NCI-H2196 treated with DMSO at 0.1 percent for 48 hours (cell line): ENCODE results near the gene ONECUT3.
"Not testable (repeated sequence)": the region's sequence is repeated elsewhere in the genome, so short reads cannot be mapped to it uniquely, and the experiment has no call there.

Experiments
- DNase-seq: peaks from one replicate; lab custom pipeline; 2025; ENCODE audit not compliant: unreplicated experiment; lab: John Stamatoyannopoulos, UW

ONECUT3 gene

GRCh38 chr19:1790054-1790792 is 36.9 kb downstream of the ONECUT3 start:
- no peak for DNase-seq

- no peak for DNase-seq
These were observed 38.6 kb downstream of the ONECUT3 start for GRCh38 chr19:1791879-1792278.

GRCh38 chr19:1794424-1795172 is 41.3 kb downstream of the ONECUT3 start:
- no peak for DNase-seq

- no peak for DNase-seq
These were observed 43.3 kb downstream of the ONECUT3 start for GRCh38 chr19:1796395-1797142.

GRCh38 chr19:1797313-1797712 is 44.0 kb downstream of the ONECUT3 start:
- DNase-seq, result not testable (repeated sequence)

GRCh38 chr19:1799695-1800342 is 46.5 kb downstream of the ONECUT3 start:
- no peak for DNase-seq

- no peak for DNase-seq
These were observed 51.6 kb downstream of the ONECUT3 start for GRCh38 chr19:1804858-1805257.

- DNase-seq, result no peak
These were observed 52.3 kb downstream of the ONECUT3 start for GRCh38 chr19:1805401-1806183.

- DNase-seq, result no peak
These were observed 53.1 kb downstream of the ONECUT3 start for GRCh38 chr19:1806184-1807029.

GRCh38 chr19:1807030-1807694 is 53.9 kb downstream of the ONECUT3 start:
- no peak for DNase-seq

- no peak for DNase-seq
These were observed 54.5 kb downstream of the ONECUT3 start for GRCh38 chr19:1807695-1808394.

- no peak for DNase-seq
These were observed 55.1 kb downstream of the ONECUT3 start for GRCh38 chr19:1808395-1808731.

- DNase-seq, result no peak
These were observed 56.4 kb downstream of the ONECUT3 start for GRCh38 chr19:1809678-1810077.

GRCh38 chr19:1810439-1811160 is 57.3 kb downstream of the ONECUT3 start:
- no peak for DNase-seq

GRCh38 chr19:1811472-1811894 is 58.2 kb downstream of the ONECUT3 start:
- DNase-seq, result no peak

- DNase-seq, result no peak
These were observed 58.7 kb downstream of the ONECUT3 start, which contains the start of gene ATP8B3 for GRCh38 chr19:1811942-1812425. Gene ATP8B3, minus strand, starts transcription at chr19:1812276. Its CDS starts 540 bp downstream, at chr19:1811736.

- DNase-seq, result peak; percentile 96
These were observed 59.3 kb downstream of the ONECUT3 start for GRCh38 chr19:1812426-1813191.
